Astrocyte (in vitro differentiated cells and primary cell): ENCODE data around the gene TPH2. TPM values are rescaled to one million over a fixed set of nuclear protein-coding genes. Genes with fewer than 3 reads are reported as not detected.

Experiments used
- DNase-seq: peaks from one replicate; pipeline ENCODE4 v3.0.0-alpha.2; 2010; ENCODE audit warnings: low read depth
- FAIRE-seq: peaks from 2 replicates; lab custom pipeline; 2011; peaks lifted over from hg19 to GRCh38; lab: Jason Lieb, UNC
- H2AFZ ChIP-seq: 2 replicates; pipeline ENCODE4 v1.6.0; 2012; ENCODE audit warnings: low read depth, low read length, inconsistent platforms
- H3K27ac ChIP-seq: 2 replicates; pipeline ENCODE4 v1.5.1; 2011; ENCODE audit warnings: low read depth, low read length, inconsistent platforms
- H3K27me3 ChIP-seq: 2 replicates; pipeline ENCODE4 v1.6.0; 2011; ENCODE audit warnings: low read length, inconsistent platforms; ENCODE audit not compliant: insufficient read depth
- H3K36me3 ChIP-seq: 2 replicates; pipeline ENCODE4 v1.5.1; 2011; ENCODE audit warnings: low read length, inconsistent platforms; ENCODE audit not compliant: insufficient read depth
- H3K4me1 ChIP-seq: 2 replicates; pipeline ENCODE4 v1.5.1; 2011; ENCODE audit warnings: low read length, inconsistent platforms; ENCODE audit not compliant: insufficient read depth
- H3K4me2 ChIP-seq: 2 replicates; pipeline ENCODE4 v1.6.0; 2012; ENCODE audit warnings: low read length, inconsistent platforms
- H3K4me3 ChIP-seq: 2 replicates; pipeline ENCODE4 v1.5.1; 2011; ENCODE audit warnings: low read depth, mild to moderate bottlenecking, low read length, inconsistent platforms; ENCODE audit not compliant: insufficient read depth
- H3K79me2 ChIP-seq: 2 replicates; pipeline ENCODE4 v1.6.0; 2012; ENCODE audit warnings: mild to moderate bottlenecking, low read length, inconsistent platforms; ENCODE audit not compliant: insufficient read depth
- H3K9ac ChIP-seq: 2 replicates; pipeline ENCODE4 v1.6.0; 2012; ENCODE audit warnings: mild to moderate bottlenecking, low read length, inconsistent platforms
- H3K9me3 ChIP-seq: 2 replicates; pipeline ENCODE4 v1.5.1; 2012; ENCODE audit warnings: low read depth, mild to moderate bottlenecking, low read length, inconsistent platforms; ENCODE audit not compliant: insufficient read depth
- H4K20me1 ChIP-seq: 2 replicates; pipeline ENCODE4 v1.6.0; 2012; ENCODE audit warnings: low read length, inconsistent platforms; ENCODE audit not compliant: insufficient read depth
- H3K27ac Mint-ChIP-seq: one replicate; pipeline ENCODE4 v1.8.0; 2021; ENCODE audit warnings: mild to moderate bottlenecking, mixed read lengths; ENCODE audit not compliant: unreplicated experiment
- H3K27me3 Mint-ChIP-seq: one replicate; pipeline ENCODE4 v1.8.0; 2021; ENCODE audit warnings: low read depth, mixed read lengths; ENCODE audit not compliant: unreplicated experiment
- H3K36me3 Mint-ChIP-seq: one replicate; pipeline ENCODE4 v1.8.0; 2021; ENCODE audit warnings: low read depth, mixed read lengths; ENCODE audit not compliant: unreplicated experiment
- H3K4me1 Mint-ChIP-seq: one replicate; pipeline ENCODE4 v1.8.0; 2021; ENCODE audit warnings: low read depth, mixed read lengths; ENCODE audit not compliant: unreplicated experiment
- H3K4me3 Mint-ChIP-seq: one replicate; pipeline ENCODE4 v1.8.0; 2021; ENCODE audit warnings: mild to moderate bottlenecking, moderate library complexity, mixed read lengths; ENCODE audit not compliant: unreplicated experiment
- H3K9me3 Mint-ChIP-seq: one replicate; pipeline ENCODE4 v1.8.0; 2021; ENCODE audit warnings: mild to moderate bottlenecking, mixed read lengths; ENCODE audit not compliant: unreplicated experiment
- CTCF ChIP-seq: IDR thresholded peaks from 2 replicates; pipeline ENCODE4 v1.5.1; 2011; ENCODE audit warnings: low read depth, mild to moderate bottlenecking, inconsistent platforms, low read length, moderate library complexity; ENCODE audit not compliant: insufficient read depth
- EZH2 ChIP-seq: IDR thresholded peaks from 2 replicates; pipeline ENCODE4 v1.6.1; 2012; ENCODE audit warnings: mild to moderate bottlenecking, low read length, inconsistent platforms; ENCODE audit not compliant: insufficient read depth
- total RNA-seq: library from RNA; stranded (reverse); gene quantifications from 2 replicates; pipeline ENCODE4 v1.2.1, GENCODE V29; 2021

The TPH2 gene
- total RNA-seq, 1 donor from 2014 or later = 0.30 TPM

- no peak overlapping the region for H3K4me3 Mint-ChIP-seq
- FAIRE-seq = no peak
- Histone ChIP-seq H3K4me2 (no peak overlapping the region), H3K27ac (no peak overlapping the region), H3K4me3 (no peak overlapping the region), H3K36me3 (no peaks in the 10 kb centered on the region), H3K4me1 (no peaks in the 10 kb centered on the region), H3K27me3 (peaks cover 2% of the 10 kb centered on the region), H3K9ac (no peak overlapping the region), H3K79me2 (no peaks in the 10 kb centered on the region), H2AFZ (no peak overlapping the region), H3K9me3 (no peaks in the 10 kb centered on the region), H4K20me1 (no peaks in the 10 kb centered on the region)
- no peak for DNase-seq
- no peak overlapping the region for H3K27ac Mint-ChIP-seq
- peaks cover 2% of the 10 kb centered on the region for H3K27me3 Mint-ChIP-seq
- no peak for TF ChIP-seq CTCF
- no peak for TF ChIP-seq EZH2
- H3K36me3 Mint-ChIP-seq = no peaks in the 10 kb centered on the region
- peaks cover 2% of the 10 kb centered on the region for H3K9me3 Mint-ChIP-seq
- no peaks in the 10 kb centered on the region for H3K4me1 Mint-ChIP-seq
These were observed 11.0 kb downstream of the TPH2 start for GRCh38 chr12:71949646-71950045.

- H3K4me1 Mint-ChIP-seq = no peaks in the 10 kb centered on the region
- TF ChIP-seq EZH2 (no peak), CTCF (no peak)
- H3K4me3 Mint-ChIP-seq = no peak overlapping the region
- no peak overlapping the region for H3K9ac ChIP-seq
- no peaks in the 10 kb centered on the region for H3K36me3 ChIP-seq
- no peak overlapping the region for H3K27ac ChIP-seq
- FAIRE-seq (no peak), DNase-seq (no peak)
- H3K4me3 ChIP-seq = no peak overlapping the region
- peaks cover 2% of the 10 kb centered on the region for H3K9me3 Mint-ChIP-seq
- no peak overlapping the region for H3K27ac Mint-ChIP-seq
- H3K27me3 ChIP-seq = peaks cover under 1% of the 10 kb centered on the region
- H3K27me3 Mint-ChIP-seq = peaks cover 2% of the 10 kb centered on the region
- H3K36me3 Mint-ChIP-seq = no peaks in the 10 kb centered on the region
- no peaks in the 10 kb centered on the region for H3K4me1 ChIP-seq
- H2AFZ ChIP-seq = no peak overlapping the region
- no peak overlapping the region for H3K4me2 ChIP-seq
- H3K9me3 ChIP-seq = no peaks in the 10 kb centered on the region
- H4K20me1 ChIP-seq = no peaks in the 10 kb centered on the region
- H3K79me2 ChIP-seq = no peaks in the 10 kb centered on the region
These were observed 11.8 kb downstream of the TPH2 start for GRCh38 chr12:71950404-71950803.

GRCh38 chr12:71950819-71951218, 12.2 kb downstream of the TPH2 start:
- no peaks in the 10 kb centered on the region for H3K27me3 ChIP-seq
- Mint-ChIP-seq H3K36me3 (no peaks in the 10 kb centered on the region), H3K4me1 (peaks cover 3% of the 10 kb centered on the region), H3K27ac (no peak overlapping the region), H3K9me3 (peaks cover 2% of the 10 kb centered on the region), H3K4me3 (no peak overlapping the region), H3K27me3 (peaks cover 2% of the 10 kb centered on the region)
- FAIRE-seq = no peak
- H3K4me1 ChIP-seq = no peaks in the 10 kb centered on the region
- no peaks in the 10 kb centered on the region for H3K79me2 ChIP-seq
- H3K9me3 ChIP-seq = no peaks in the 10 kb centered on the region
- no peak overlapping the region for H3K4me3 ChIP-seq
- H2AFZ ChIP-seq = no peak overlapping the region
- no peak overlapping the region for H3K27ac ChIP-seq
- H4K20me1 ChIP-seq = no peaks in the 10 kb centered on the region
- no peak overlapping the region for H3K4me2 ChIP-seq
- DNase-seq = no peak
- H3K36me3 ChIP-seq = no peaks in the 10 kb centered on the region
- no peak for TF ChIP-seq EZH2
- no peak for TF ChIP-seq CTCF
- no peak overlapping the region for H3K9ac ChIP-seq
